HG03354 (cell line): ENCODE results near the gene ENG.
"Not testable (repeated sequence)": the region's sequence is repeated elsewhere in the genome, so short reads cannot be mapped to it uniquely, and the experiment has no call there.

Source experiments
- ATAC-seq: cut with Tn5 transposase; IDR thresholded peaks from one replicate; pipeline ENCODE4 v1.9.1; 2021; ENCODE audit warnings: mild to moderate bottlenecking; ENCODE audit not compliant: unreplicated experiment, poor library complexity, severe bottlenecking

ENG gene

GRCh38 chr9:127847833-127848755, 6.4 kb downstream of the ENG start:
- no peak for ATAC-seq

- ATAC-seq = no peak
These were observed 7.3 kb downstream of the ENG start for GRCh38 chr9:127847178-127847510.

- no peak for ATAC-seq
These were observed 7.8 kb downstream of the ENG start for GRCh38 chr9:127846443-127847177.

GRCh38 chr9:127845619-127846018, 8.8 kb downstream of the ENG start:
- ATAC-seq = not testable (repeated sequence)

GRCh38 chr9:127844821-127845359, 9.6 kb downstream of the ENG start:
- no peak for ATAC-seq

- ATAC-seq = no peak
These were observed 13.2 kb downstream of the ENG start for GRCh38 chr9:127841087-127841835.

- ATAC-seq = no peak
These were observed 15.9 kb downstream of the ENG start for GRCh38 chr9:127838375-127839078.

GRCh38 chr9:127837346-127837745, 17.1 kb downstream of the ENG start:
- ATAC-seq = no peak

GRCh38 chr9:127836561-127836960, 17.9 kb downstream of the ENG start:
- ATAC-seq = not testable (repeated sequence)

GRCh38 chr9:127835991-127836516, 18.4 kb downstream of the ENG start:
- no peak for ATAC-seq

GRCh38 chr9:127833555-127833954, 20.9 kb downstream of the ENG start:
- ATAC-seq = no peak

- no peak for ATAC-seq
These were observed 22.2 kb downstream of the ENG start for GRCh38 chr9:127832248-127832647.

GRCh38 chr9:127829205-127829906, 25.1 kb downstream of the ENG start:
- no peak for ATAC-seq

GRCh38 chr9:127828262-127829031, 26.0 kb downstream of the ENG start:
- ATAC-seq = no peak

- ATAC-seq = no peak
These were observed 28.1 kb downstream of the ENG start for GRCh38 chr9:127826253-127826913.

GRCh38 chr9:127825319-127826051, 29.0 kb downstream of the ENG start:
- no peak for ATAC-seq

GRCh38 chr9:127822108-127822507, 32.4 kb downstream of the ENG start:
- no peak for ATAC-seq
